Kidney (tissue), 14 donors: ENCODE results near the gene ARIH2. TPM values are rescaled to one million over a fixed set of nuclear protein-coding genes. Genes with fewer than 3 reads are reported as not detected.

ENCODE experiments used
- DNase-seq, 5 donors: peaks; one replicate each; pipeline ENCODE4 v3.0.0-alpha.2; 2013 to 2020
- FAIRE-seq: peaks from 2 replicates; lab custom pipeline; 2012; peaks lifted over from hg19 to GRCh38; lab: Jason Lieb, UNC
- H3K27ac ChIP-seq, 2 donors: one replicate each; pipeline ENCODE4 v1.7.0; 2013; ENCODE audit warnings: low read depth in 2 of 2, low read length in 2 of 2, inconsistent platforms in 1 of 2
- H3K27me3 ChIP-seq: one replicate; pipeline ENCODE4 v1.7.1; 2013; ENCODE audit warnings: low read length, inconsistent platforms; ENCODE audit not compliant: control insufficient read depth, insufficient read depth
- H3K36me3 ChIP-seq, 3 donors: one replicate each; pipeline versions ENCODE4 v1.7.0 to v1.7.1; 2013; ENCODE audit warnings: low read length in 3 of 3, control low read depth in 1 of 3, inconsistent platforms in 1 of 3; ENCODE audit not compliant: insufficient read depth in 3 of 3, control insufficient read depth in 2 of 3
- H3K4me1 ChIP-seq, 3 donors: one replicate each; pipeline versions ENCODE4 v1.7.0 to v1.7.1; 2013; ENCODE audit warnings: low read length in 3 of 3, inconsistent platforms in 1 of 3, low read depth in 1 of 3; ENCODE audit not compliant: control insufficient read depth in 2 of 3, insufficient read depth in 2 of 3
- H3K4me3 ChIP-seq, 3 donors: one replicate each; pipeline versions ENCODE4 v1.7.0 to v1.8.1; 2013; ENCODE audit warnings: low read length in 3 of 3, control low read depth in 1 of 3, inconsistent platforms in 1 of 3
- H3K9ac ChIP-seq, 3 donors: one replicate each; pipeline versions ENCODE4 v1.7.0 to v1.7.1; 2013; ENCODE audit warnings: low read length in 3 of 3, control low read depth in 1 of 3, inconsistent platforms in 1 of 3
- H3K9me3 ChIP-seq, 3 donors: one replicate each; pipeline versions ENCODE4 v1.7.0 to v1.7.1; 2013; ENCODE audit warnings: low read length in 3 of 3, control low read depth in 1 of 3, inconsistent platforms in 1 of 3; ENCODE audit not compliant: control insufficient read depth in 2 of 3, insufficient read depth in 1 of 3
- CTCF ChIP-seq: IDR thresholded peaks from 3 replicates; pipeline ENCODE4 v1.5.1; 2012; ENCODE audit warnings: mild to moderate bottlenecking, moderate library complexity, borderline replicate concordance; ENCODE audit not compliant: insufficient read depth; ENCODE audit errors: extremely low read depth
- intact Hi-C: fragments of 100-400 bp; cut with DNase I; formaldehyde crosslinking; loops from one replicate; pipeline ENCODE4 v1.11.1; 2022
- polyA plus RNA-seq: library from polyadenylated mRNA; stranded (reverse); fragments of 350-450 nt; fragmentation: Illumina TruSeq; extraction: RNeasy Lipid Tissue Mini Kit (QIAGEN cat#74804); gene quantifications from one replicate; pipeline ENCODE4 v1.2.3, GENCODE V29; 2014; ENCODE audit warnings: low read depth, low replicate concordance; ENCODE audit not compliant: insufficient read depth
- total RNA-seq: library from RNA; stranded (reverse); fragmentation: NEBNext Ultra II Directional; extraction: Animal tissue kit (Norgen Biotek cat#: 25700); gene quantifications from one replicate; pipeline ENCODE4 v1.2.1, GENCODE V29; 2021
- donor health status: control.
- donor health status: control.
- donor health status: control.
- donor health status: control.
- donor health status: control.
- donor health status: DM: yes; HTN: yes; CAD: no.
- donor health status: Normal renal cell carcinoma (clear cell type).

Gene ARIH2
- total and polyA plus RNA-seq, 2 donors from 2014 or later, result 30.4 to 75.7 TPM

DNA sequence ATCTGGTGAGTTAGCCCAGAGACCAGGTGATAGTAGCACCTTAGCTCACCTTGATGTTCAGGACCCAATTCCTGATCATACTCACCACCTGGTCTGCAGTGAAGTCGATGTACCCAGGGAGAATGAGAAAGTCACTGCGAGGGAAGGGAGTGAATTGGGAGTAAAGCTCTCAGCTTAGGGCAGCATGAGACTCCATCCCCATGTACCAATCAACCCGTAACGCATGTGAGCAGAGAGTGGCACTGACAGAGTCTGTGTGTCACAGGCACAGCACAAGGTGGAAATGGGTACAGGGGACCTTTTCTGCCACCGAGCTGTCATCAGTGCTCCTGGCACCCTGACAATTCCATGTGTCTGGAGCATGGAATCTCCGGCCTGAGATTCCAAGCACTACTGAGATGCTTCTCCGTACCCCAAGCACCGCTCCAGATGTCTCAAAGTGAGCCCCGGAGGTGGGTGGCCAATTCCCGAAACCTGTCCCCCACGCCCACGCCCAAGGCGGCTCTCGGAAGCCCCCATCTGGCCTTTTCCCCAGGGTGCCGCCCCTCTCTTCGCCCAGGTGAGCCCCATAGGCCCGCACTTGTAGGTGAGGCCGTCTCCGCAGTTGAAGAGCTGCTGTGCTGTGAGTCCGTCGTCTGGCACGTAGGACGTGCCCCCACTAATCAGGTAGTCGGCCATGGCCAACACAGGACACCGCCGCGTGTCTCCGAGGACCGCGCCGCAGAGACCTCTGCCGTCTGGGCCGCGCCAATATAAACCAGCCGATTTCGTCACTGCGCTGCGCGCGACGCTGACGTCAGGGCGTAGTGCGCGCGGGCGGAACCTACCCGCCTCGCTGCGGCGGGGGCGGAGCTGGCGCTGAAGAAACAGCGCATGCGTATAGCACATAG is 110.3 kb downstream of the ARIH2 start, which contains the start of gene IMPDH2:
TSS of gene IMPDH2 (minus strand) at position 726 of the 890 bp plus-strand sequence. CDS start at position 678, 48 bp downstream.
- peak; percentile 39 for TF ChIP-seq CTCF
- intact Hi-C loops, result no loop called here
- H3K27me3 ChIP-seq, result no peaks in the 10 kb centered on the region
- peak within 1 kb of the TSS; percentile 93 to 97 for H3K27ac ChIP-seq
- H3K4me1 ChIP-seq, result peaks cover 0 to 17% (median 9%) of the 10 kb centered on the region in 3 donors
- peak within 1 kb of the TSS; percentile 65 to 87 (median 78) for H3K4me3 ChIP-seq
- DNase-seq (peak; percentile 93 to 98 (median 97)), FAIRE-seq (peak; percentile 32)
- H3K36me3 ChIP-seq, result peaks cover 15 to 66% (median 42%) of the 10 kb centered on the region in 3 donors
- H3K9me3 ChIP-seq, result no peaks in the 10 kb centered on the region
- peak within 1 kb of the TSS; percentile 65 to 96 (median 82) for H3K9ac ChIP-seq

DNA sequence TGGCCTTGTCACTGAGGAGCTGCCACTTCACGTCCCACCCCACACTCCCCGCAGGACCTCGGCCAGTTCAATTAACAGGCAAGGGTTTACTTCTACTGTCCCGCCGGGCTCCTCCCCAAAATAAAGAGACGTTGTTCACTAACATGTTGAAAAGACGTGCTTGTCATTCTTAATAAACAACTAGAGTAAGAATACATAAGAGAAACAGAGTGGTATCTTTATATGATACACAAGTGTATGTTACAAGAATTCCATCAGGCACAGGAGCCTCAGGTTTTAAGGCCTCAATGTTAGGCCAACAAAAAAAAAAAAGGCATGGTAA is 110.9 kb downstream of the ARIH2 start:
- DNase-seq, result no peak
- Histone ChIP-seq H3K9me3 (no peaks in the 10 kb centered on the region), H3K9ac (peak overlapping the region; percentile 24 to 82 (median 64)), H3K36me3 (peaks cover 15 to 64% (median 41%) of the 10 kb centered on the region in 3 donors), H3K27me3 (no peaks in the 10 kb centered on the region), H3K4me3 (peak overlapping the region; percentile 21 to 87 (median 35)), H3K27ac (peak overlapping the region; percentile 93 to 97), H3K4me1 (peaks cover 0 to 17% (median 9%) of the 10 kb centered on the region in 3 donors)
- no peak for FAIRE-seq
- no peak for TF ChIP-seq CTCF
- intact Hi-C loops, result no loop called here

GRCh38 chr3:49030321-49030720 is 111.7 kb downstream of the ARIH2 start:
- no peak overlapping the region for H3K4me3 ChIP-seq
- H3K4me1 ChIP-seq, result peaks cover 0 to 16% (median 9%) of the 10 kb centered on the region in 3 donors
- FAIRE-seq (no peak), DNase-seq (no peak)
- H3K27ac ChIP-seq, result no peak overlapping the region
- no peaks in the 10 kb centered on the region for H3K27me3 ChIP-seq
- peaks cover 19 to 62% (median 37%) of the 10 kb centered on the region in 3 donors for H3K36me3 ChIP-seq
- intact Hi-C loops, result no loop called here
- no peak for TF ChIP-seq CTCF
- no peaks in the 10 kb centered on the region for H3K9me3 ChIP-seq
- H3K9ac ChIP-seq, result no peak overlapping the region
